ENCODE results near the gene ZBTB9. TPM values are rescaled to one million over a fixed set of nuclear protein-coding genes. Genes with fewer than 3 reads are reported as not detected.
A peak's percentile ranks its signal among the peaks of the same experiment; 100 is the strongest.

Gene ZBTB9
- total and polyA plus RNA-seq, 4 donors: 1.1 to 3.4 (median 2.3) TPM

GRCh38 chr6:33453393-33454008 lies 875 bp upstream of the ZBTB9 start:
- H3K27ac ChIP-seq (ENCODE audit: low read depth in 1 of 2, low read length in 2 of 2): no peak overlapping the region
- DNase-seq (ENCODE audit: low spot score): no peak
- H3K36me3 ChIP-seq (ENCODE audit: control insufficient read depth in 4 of 4, insufficient read depth in 3 of 4, low read depth in 1 of 4, low read length in 3 of 4): peaks cover 0 to 4% (median 1%) of the 10 kb centered on the region in 4 donors
- 8% methylated on average over 12 of the region's 12 CpGs for WGBS
- no peaks in the 10 kb centered on the region for H3K9me3 ChIP-seq (ENCODE audit: control insufficient read depth in 4 of 4, low read length in 3 of 4)
- TF ChIP-seq CTCF (IDR thresholded peaks at IDR 0.05; ENCODE audit: low read depth, low read length, missing input control): no peak
- TF ChIP-seq JUND (IDR thresholded peaks at IDR 0.05): no peak
- no peak for TF ChIP-seq TAF1 (conservative IDR thresholded peaks at IDR 0.05)
- TF ChIP-seq ATF3 (IDR thresholded peaks at IDR 0.05): no peak
- TF ChIP-seq FOXA2 (IDR thresholded peaks at IDR 0.05): no peak
- TF ChIP-seq RXRA (IDR thresholded peaks at IDR 0.05): no peak
- no peak for TF ChIP-seq SP1 (IDR thresholded peaks at IDR 0.05)
- no peak for TF ChIP-seq HNF4G (IDR thresholded peaks at IDR 0.05)
- no peak for TF ChIP-seq HNF4A (conservative IDR thresholded peaks at IDR 0.05)
- TF ChIP-seq EGR1 (IDR thresholded peaks at IDR 0.05; ENCODE audit: low read depth in 2 of 2): no peak
- no peak for TF ChIP-seq REST (IDR thresholded peaks at IDR 0.05)
- TF ChIP-seq YY1 (IDR thresholded peaks at IDR 0.05): no peak
- TF ChIP-seq FOXA1 (IDR thresholded peaks at IDR 0.05): no peak
- TF ChIP-seq RAD21 (IDR thresholded peaks at IDR 0.05): no peak
- no peak for TF ChIP-seq MAX (IDR thresholded peaks at IDR 0.05)
- no peak for TF ChIP-seq GABPA (IDR thresholded peaks at IDR 0.05 in 1 of 2, conservative IDR thresholded peaks at IDR 0.05 in 1 of 2)
- H3K9ac ChIP-seq (ENCODE audit: low read depth in 1 of 2, low read length in 2 of 2): peak overlapping the region; percentile 69 to 81
- H3K4me3 ChIP-seq (ENCODE audit: low read depth in 1 of 3, low read length in 3 of 3): peak overlapping the region; percentile 71 to 84 (median 80)
- H3K4me1 ChIP-seq (ENCODE audit: control insufficient read depth in 4 of 4, insufficient read depth in 4 of 4, low read length in 3 of 4): peaks cover 4 to 12% (median 8%) of the 10 kb centered on the region in 4 donors
- H3K27me3 ChIP-seq (ENCODE audit: control insufficient read depth in 4 of 4, insufficient read depth in 4 of 4, low read length in 3 of 4): no peaks in the 10 kb centered on the region

- Histone ChIP-seq H3K9me3 (ENCODE audit: control insufficient read depth in 4 of 4, low read length in 3 of 4) (no peaks in the 10 kb centered on the region), H3K9ac (ENCODE audit: low read depth in 1 of 2, low read length in 2 of 2) (peak overlapping the region; percentile 50 to 60), H3K4me3 (ENCODE audit: low read depth in 1 of 3, low read length in 3 of 3) (peak overlapping the region; percentile 71 to 84 (median 80)), H3K4me1 (ENCODE audit: control insufficient read depth in 4 of 4, insufficient read depth in 4 of 4, low read length in 3 of 4) (peaks cover 4 to 12% (median 8%) of the 10 kb centered on the region in 4 donors), H3K27ac (ENCODE audit: low read depth in 1 of 2, low read length in 2 of 2) (no peak overlapping the region), H3K27me3 (ENCODE audit: control insufficient read depth in 4 of 4, insufficient read depth in 4 of 4, low read length in 3 of 4) (no peaks in the 10 kb centered on the region), H3K36me3 (ENCODE audit: control insufficient read depth in 4 of 4, insufficient read depth in 3 of 4, low read depth in 1 of 4, low read length in 3 of 4) (peaks cover 0 to 4% (median 1%) of the 10 kb centered on the region in 4 donors)
- TF ChIP-seq ATF3 (IDR thresholded peaks at IDR 0.05) (no peak), JUND (IDR thresholded peaks at IDR 0.05) (no peak), MAX (IDR thresholded peaks at IDR 0.05) (no peak), NR2F2 (IDR thresholded peaks at IDR 0.05) (no peak)
- 52% methylated on average over 16 of the region's 16 CpGs for WGBS
- no peak for DNase-seq (ENCODE audit: low spot score)
Observed at GRCh38 chr6:33455051-33455450, 675 bp downstream of the ZBTB9 start.
